Measurements from ENCODE around the gene TRIM28. TPM values are rescaled to one million over a fixed set of nuclear protein-coding genes. Genes with fewer than 3 reads are reported as not detected.

Gene TRIM28
- total and polyA plus RNA-seq, 2 donors (not counting 3 experiments of a cell fraction or from before 2014, with no cell fraction given): 429 to 521 TPM

Small RNAs within 50 kb of the gene (microRNA-seq; reads per million reads assigned to microRNA genes)
- gene MIR6807 (ENCODE audit: borderline number of aligned reads, borderline replicate concordance): 1.5 reads per million

Small RNAs within 50 kb of the gene (small RNA-seq; reads per million reads assigned to genes)
- gene MIR6807 (ENCODE audit: insufficient read depth, insufficient read length, low read depth, low replicate concordance) (0.88 reads per million), gene RN7SL525P (ENCODE audit: insufficient read depth, insufficient read length, low read depth, low replicate concordance) (not detected)

Other genes starting within 250 kb of the TRIM28 start
- 25.8 and 28.4 TPM in 2 replicates for gene ERVK3-1, start 238.7 kb upstream of the TRIM28 start, total RNA-seq
- gene ERVK3-1, start 238.7 kb upstream of the TRIM28 start, polyA plus RNA-seq: 25.9 and 29.3 TPM in 2 replicates
- 3.6 and 3.7 TPM in 2 replicates for gene ZSCAN22, start 217.1 kb upstream of the TRIM28 start, total RNA-seq
- gene ZSCAN22, start 217.1 kb upstream of the TRIM28 start, polyA plus RNA-seq: 3.6 and 3.9 TPM in 2 replicates
- 0.85 and 2.3 TPM in 2 replicates for gene A1BG, start 190.6 kb upstream of the TRIM28 start, total RNA-seq
- gene A1BG, start 190.6 kb upstream of the TRIM28 start, polyA plus RNA-seq: 3.7 and 6.2 TPM in 2 replicates
- gene ZNF497, start 181.3 kb upstream of the TRIM28 start, total RNA-seq: 0.42 and 1.3 TPM in 2 replicates
- gene ZNF497, start 181.3 kb upstream of the TRIM28 start, polyA plus RNA-seq: 0.40 and 0.62 TPM in 2 replicates
- 1.4 and 1.7 TPM in 2 replicates for gene ZNF837, start 163.0 kb upstream of the TRIM28 start, total RNA-seq
- 1.6 and 2.8 TPM in 2 replicates for gene ZNF837, start 163.0 kb upstream of the TRIM28 start, polyA plus RNA-seq
- gene RPS5, start 156.8 kb upstream of the TRIM28 start, total RNA-seq: 945 and 993 TPM in 2 replicates
- 3,430 and 4,008 TPM in 2 replicates for gene RPS5, start 156.8 kb upstream of the TRIM28 start, polyA plus RNA-seq
- 0.58 TPM in 1 of 2 replicates, not detected in the other for gene RNF225, start 148.4 kb upstream of the TRIM28 start, total RNA-seq
- not detected in 2 replicates for gene RNF225, start 148.4 kb upstream of the TRIM28 start, polyA plus RNA-seq
- gene ZNF584, start 135.4 kb upstream of the TRIM28 start, total RNA-seq: 12.4 and 12.6 TPM in 2 replicates
- 5.9 and 6.1 TPM in 2 replicates for gene ZNF584, start 135.4 kb upstream of the TRIM28 start, polyA plus RNA-seq
- gene ZNF132, start 103.9 kb upstream of the TRIM28 start, total RNA-seq: 4.1 and 4.2 TPM in 2 replicates
- gene ZNF132, start 103.9 kb upstream of the TRIM28 start, polyA plus RNA-seq: 0.54 and 0.62 TPM in 2 replicates
- 6.3 and 6.9 TPM in 2 replicates for gene ZNF324B, start 92.4 kb upstream of the TRIM28 start, total RNA-seq
- 3.4 and 3.5 TPM in 2 replicates for gene ZNF324B, start 92.4 kb upstream of the TRIM28 start, polyA plus RNA-seq
- gene ZNF324, start 77.0 kb upstream of the TRIM28 start, total RNA-seq: 7.1 and 8.7 TPM in 2 replicates
- gene ZNF324, start 77.0 kb upstream of the TRIM28 start, polyA plus RNA-seq: 6.4 and 8.8 TPM in 2 replicates
- gene ZNF446, start 67.7 kb upstream of the TRIM28 start, total RNA-seq: 6.6 and 7.0 TPM in 2 replicates
- 8.3 and 11.2 TPM in 2 replicates for gene ZNF446, start 67.7 kb upstream of the TRIM28 start, polyA plus RNA-seq
- 6.1 and 7.1 TPM in 2 replicates for gene SLC27A5, start 32.1 kb upstream of the TRIM28 start, total RNA-seq
- 12.1 and 16.0 TPM in 2 replicates for gene SLC27A5, start 32.1 kb upstream of the TRIM28 start, polyA plus RNA-seq
- gene ZBTB45, start 24.3 kb upstream of the TRIM28 start, total RNA-seq: 21.8 TPM in 2 replicates
- gene ZBTB45, start 24.3 kb upstream of the TRIM28 start, polyA plus RNA-seq: 17.8 and 25.3 TPM in 2 replicates
- gene CHMP2A, start 11.0 kb downstream of the TRIM28 start, total RNA-seq: 96.8 and 105 TPM in 2 replicates
- gene CHMP2A, start 11.0 kb downstream of the TRIM28 start, polyA plus RNA-seq: 126 and 150 TPM in 2 replicates
- gene UBE2M, start 14.5 kb downstream of the TRIM28 start, total RNA-seq: 102 and 106 TPM in 2 replicates
- 86.6 and 87.8 TPM in 2 replicates for gene UBE2M, start 14.5 kb downstream of the TRIM28 start, polyA plus RNA-seq
- 18.8 and 26.4 TPM in 2 replicates for gene MZF1, start 29.3 kb downstream of the TRIM28 start, total RNA-seq
- gene MZF1, start 29.3 kb downstream of the TRIM28 start, polyA plus RNA-seq: 30.8 and 39.1 TPM in 2 replicates